ENCODE data around the gene DPP3.
"Not testable (repeated sequence)": the region's sequence is repeated elsewhere in the genome, so short reads cannot be mapped to it uniquely, and the experiment has no call there.

The DPP3 gene

GRCh38 chr11:66480117-66480938 lies at the start of gene DPP3:
DPP3 (plus strand) TSS chr11:66480434; CDS start chr11:66482201, 1,767 bp downstream.
- peak; percentile 89 to 94 for DNase-seq (ENCODE audit: low read depth in 2 of 2)

DNA sequence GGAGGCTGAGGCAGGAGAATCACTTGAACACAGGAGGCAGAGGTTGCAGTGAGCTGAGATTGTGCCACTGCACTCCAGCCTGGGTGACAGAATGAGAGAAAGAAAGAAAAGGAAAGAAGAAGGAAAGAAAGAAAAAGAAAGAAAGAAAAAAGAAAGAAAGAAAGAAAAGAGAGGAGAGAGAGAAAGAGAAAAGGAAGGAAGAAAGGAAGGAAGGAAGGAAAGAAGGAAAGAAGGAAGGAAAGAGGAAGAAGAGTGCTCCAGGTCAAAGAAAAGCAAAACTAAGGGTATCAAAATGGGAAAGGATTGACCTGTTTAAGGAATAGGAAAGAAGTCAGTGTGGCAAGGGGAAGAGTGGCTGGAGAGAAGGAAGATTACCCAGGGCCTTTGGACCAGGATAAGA lies 48.9 kb upstream of the DPP3 start:
- not testable (repeated sequence) for DNase-seq (ENCODE audit: low read depth in 2 of 2)

DNA sequence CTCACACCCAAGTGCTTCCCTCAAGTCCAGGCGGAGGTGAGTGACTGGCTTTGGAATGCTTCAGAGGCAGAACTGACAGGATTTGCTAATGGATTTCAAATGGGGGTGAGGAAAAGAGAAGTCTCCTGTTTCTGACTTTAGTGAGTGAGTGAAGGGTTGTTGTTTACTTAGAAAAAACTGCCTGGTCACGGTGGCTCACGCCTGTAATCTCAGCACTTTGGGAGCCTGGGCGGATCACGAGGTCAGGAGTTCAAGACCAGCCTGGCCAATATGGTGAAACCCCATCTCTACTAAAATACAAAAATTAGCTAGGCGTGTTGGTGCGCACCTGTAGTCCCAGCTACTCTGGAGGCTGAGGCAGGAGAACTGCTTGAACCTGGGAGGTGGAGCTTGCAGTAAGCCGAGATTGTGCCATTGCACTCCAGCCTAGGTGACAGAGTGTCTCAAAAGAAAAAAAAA lies 48.3 kb upstream of the DPP3 start:
- DNase-seq (ENCODE audit: low read depth in 2 of 2), result not testable (repeated sequence)

DNA sequence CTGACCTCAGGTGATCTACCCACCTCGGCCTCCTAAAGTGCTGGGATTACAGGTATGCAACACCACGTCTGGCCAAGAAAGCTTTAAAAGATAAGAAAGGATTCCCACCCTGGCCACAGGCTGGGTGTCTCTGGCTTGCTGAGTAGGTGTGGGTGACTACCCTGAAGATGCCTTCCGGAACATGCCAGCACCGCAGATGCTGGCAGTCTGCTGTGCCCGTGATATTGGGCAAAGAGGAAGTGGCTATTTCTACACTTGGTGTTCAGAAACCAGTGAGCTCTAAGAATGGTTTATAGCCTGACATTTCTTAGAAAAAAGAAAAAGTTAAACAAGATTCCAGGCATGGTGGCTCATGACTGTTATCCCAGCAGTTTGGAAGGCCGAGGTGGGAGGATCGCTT lies 47.6 kb upstream of the DPP3 start:
- DNase-seq (ENCODE audit: low read depth in 2 of 2), result no peak

DNA sequence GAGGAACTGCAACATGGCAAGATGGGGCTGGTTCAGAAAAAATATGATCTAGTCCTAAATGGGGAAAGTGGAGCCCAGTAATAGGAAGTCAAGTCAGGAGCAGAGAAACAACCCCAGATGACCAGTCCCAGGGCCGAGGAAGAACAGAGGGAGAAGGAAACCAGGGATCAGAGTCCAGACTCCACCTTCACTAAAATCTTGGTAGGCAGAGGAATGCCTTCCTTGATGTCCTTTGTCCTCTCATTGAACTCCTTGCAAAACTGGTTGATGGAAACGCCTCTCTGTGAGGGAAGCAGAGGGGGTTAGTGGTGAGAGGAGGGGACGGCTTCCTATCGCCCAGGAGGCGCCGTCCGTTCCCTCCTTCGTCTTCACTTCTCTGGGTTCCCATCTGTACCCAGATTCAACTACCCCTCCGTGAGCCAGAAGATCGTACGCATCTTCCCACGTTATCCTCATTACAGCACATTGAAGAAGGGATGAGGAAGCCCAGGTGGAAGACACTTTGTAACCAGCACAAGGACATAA lies 42.2 kb upstream of the DPP3 start:
- no peak for DNase-seq (ENCODE audit: low read depth in 2 of 2)

DNA sequence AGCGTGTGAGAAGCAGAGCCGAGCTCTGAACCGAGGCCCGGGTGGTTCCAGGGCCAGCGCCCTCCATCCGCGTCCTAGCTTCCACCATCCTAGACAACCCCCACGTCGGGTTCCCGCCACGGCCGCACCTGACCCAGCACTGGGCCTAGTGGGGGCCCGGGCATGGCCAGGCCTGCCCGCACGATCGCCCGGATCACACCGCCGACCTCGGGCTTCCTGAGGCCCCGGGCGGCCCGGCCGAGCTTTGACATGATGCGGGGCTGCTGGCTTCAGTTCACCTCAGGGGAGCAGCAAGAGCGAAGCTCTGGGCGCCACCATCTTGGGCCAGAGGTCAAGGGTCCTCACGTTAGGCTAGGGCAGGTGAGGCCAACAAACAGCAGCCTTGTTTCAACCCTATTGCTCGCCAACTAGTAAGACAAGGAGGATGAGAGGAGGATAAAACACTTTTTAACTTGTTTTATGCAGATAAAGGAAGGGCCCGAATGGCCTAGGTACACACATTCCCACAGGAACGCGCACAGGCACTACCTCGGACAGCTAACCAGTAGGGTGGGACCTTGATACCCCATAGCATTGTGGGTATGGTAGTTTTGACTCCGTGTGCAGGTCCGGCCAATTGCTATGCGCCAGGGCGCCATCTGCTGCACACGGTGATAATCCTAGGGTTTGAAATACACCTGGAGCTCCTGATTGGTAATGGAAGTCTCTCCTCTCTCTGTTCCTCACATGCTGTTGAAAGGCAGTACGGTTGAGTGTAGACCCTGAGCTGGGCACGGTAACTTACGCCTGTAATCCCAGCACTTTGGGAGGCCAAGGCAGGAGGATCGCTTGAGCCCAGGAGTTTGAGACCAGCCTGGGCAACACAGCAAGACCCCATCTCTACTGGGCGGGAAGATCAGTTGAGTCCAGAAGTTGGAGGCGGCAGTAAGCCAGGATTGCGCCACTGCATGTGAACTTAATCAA lies 41.4 kb upstream of the DPP3 start, which contains the start of gene MRPL11:
TSS of gene MRPL11 (minus strand) at position 345 of the 963 bp plus-strand sequence. CDS start at position 251, 94 bp downstream.
- peak; percentile 79 to 82 for DNase-seq (ENCODE audit: low read depth in 2 of 2)

GRCh38 chr11:66440101-66440939 lies 39.9 kb upstream of the DPP3 start:
- not testable (repeated sequence) for DNase-seq (ENCODE audit: low read depth in 2 of 2)

- not testable (repeated sequence) for DNase-seq (ENCODE audit: low read depth in 2 of 2)
Observed at GRCh38 chr11:66440940-66441282, 39.3 kb upstream of the DPP3 start.

DNA sequence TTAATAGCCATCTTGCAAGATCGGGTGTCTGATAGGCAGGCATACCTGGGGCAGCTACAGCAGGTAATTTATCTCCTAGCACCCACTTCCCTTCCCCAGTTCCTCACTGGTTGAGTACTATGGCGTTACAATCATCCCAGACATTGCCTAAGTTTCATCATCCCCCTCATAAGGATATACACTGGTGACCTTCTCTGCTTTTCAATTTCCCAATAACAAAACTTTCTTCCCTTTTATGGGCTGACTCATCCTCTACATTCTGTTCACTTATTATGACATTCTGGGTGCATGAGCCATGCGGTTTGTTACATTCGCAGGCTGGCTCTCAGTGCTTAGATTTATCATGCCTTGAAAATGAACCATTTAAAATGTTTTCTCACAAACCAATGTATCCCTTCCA lies 36.6 kb upstream of the DPP3 start:
- no peak for DNase-seq (ENCODE audit: low read depth in 2 of 2)

GRCh38 chr11:66447012-66447411 lies 33.2 kb upstream of the DPP3 start:
- DNase-seq (ENCODE audit: low read depth in 2 of 2), result no peak

DNA sequence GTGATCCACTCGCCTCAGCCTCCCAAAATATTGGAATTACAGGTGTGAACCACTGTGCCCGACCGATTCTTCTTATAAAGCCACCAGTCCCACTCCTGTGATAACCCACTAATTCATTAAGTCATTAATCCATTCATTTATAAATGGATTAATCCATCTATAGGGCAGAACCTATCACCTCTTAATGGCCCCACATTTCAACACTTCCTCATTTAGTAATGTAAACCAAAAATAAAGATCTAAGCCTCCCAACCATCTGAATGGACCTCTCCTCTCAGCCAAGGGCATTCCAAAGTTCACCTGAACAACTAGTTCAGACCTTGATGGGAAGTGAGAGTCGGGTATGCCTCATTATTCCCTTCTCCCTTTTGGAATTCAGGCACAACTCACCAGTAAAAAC lies 31.7 kb upstream of the DPP3 start:
- DNase-seq (ENCODE audit: low read depth in 2 of 2), result no peak

DNA sequence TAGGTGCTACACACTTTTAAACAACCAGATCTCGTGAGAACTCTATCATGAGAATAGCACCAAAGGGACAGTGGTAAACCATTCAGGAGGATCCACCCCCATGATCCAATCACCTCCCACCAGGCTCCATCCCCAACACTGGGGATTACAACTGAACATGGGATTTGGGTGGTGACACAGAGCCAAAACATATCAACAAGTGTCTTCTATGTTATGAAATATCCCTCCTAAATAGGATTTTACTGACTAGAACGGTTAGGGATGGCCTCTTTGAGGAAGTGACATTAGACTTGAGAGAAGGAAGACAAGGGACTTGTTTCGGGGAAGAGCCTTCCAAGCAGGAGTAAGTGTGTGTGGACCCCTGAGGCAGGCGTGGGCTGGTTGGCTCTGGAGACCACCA lies 29.7 kb upstream of the DPP3 start:
- no peak for DNase-seq (ENCODE audit: low read depth in 2 of 2)

DNA sequence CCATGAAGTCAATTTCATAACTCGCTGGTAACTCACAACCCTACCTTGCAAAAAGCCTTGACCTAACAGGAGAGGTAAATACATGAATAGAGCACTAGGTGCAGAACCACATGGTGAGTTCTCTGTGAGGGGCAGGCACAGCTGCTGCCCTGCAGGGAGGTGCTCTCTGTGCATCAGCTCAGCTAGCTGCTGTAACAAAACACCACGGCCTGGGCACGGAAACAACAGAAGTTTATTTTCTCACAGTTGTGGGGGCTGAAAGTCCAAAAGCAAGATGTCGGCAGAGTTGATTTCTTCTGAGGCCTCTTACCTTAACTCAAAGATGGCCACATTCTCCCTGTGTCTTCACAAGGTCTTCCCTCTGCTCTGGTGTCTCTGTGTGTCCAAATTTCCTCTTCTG lies 28.6 kb upstream of the DPP3 start:
- DNase-seq (ENCODE audit: low read depth in 2 of 2), result no peak

GRCh38 chr11:66454247-66454646 lies 26.0 kb upstream of the DPP3 start:
- no peak for DNase-seq (ENCODE audit: low read depth in 2 of 2)

GRCh38 chr11:66454828-66455227 lies 25.4 kb upstream of the DPP3 start:
- DNase-seq (ENCODE audit: low read depth in 2 of 2), result no peak

DNA sequence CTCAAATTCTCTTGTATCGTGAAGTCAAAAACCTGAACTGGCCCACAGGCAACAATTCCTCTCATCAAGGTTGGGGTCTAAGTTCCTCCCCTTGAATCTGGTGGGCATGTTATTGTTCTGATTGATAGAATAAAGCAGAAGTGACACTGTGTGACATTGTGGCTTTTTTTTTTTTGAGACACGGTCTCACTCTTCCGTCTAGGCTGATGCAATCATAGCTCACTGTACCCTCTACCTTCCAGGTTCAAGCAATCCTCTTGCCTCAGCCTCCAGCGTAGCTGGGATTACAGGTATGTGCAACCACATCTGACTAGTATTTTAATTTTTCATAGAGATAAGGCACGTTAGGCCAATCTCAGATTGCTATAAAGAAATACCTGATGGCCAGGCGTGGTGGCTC lies 22.4 kb upstream of the DPP3 start:
- no peak for DNase-seq (ENCODE audit: low read depth in 2 of 2)

GRCh38 chr11:66459138-66459778 lies 21.0 kb upstream of the DPP3 start:
- DNase-seq (ENCODE audit: low read depth in 2 of 2), result no peak

DNA sequence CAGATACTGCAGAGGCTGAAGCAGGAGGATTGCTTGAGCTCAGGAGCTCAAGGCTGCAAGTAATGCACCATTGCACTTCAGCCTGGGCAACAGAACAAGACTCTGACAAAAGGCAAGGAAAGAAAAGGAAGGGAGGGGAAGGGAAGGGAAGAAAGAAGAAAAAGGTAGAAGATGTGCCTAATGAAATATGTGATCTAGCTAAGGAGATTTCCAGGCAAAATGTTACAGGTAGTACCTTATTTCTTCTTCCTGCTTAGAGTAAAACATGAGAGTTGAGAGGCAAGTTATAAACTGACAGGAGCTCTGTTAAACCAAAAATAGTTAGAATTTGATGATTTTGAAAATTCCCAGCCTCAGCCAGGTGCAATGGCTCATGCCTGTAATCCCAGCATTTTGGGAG lies 18.2 kb upstream of the DPP3 start:
- no peak for DNase-seq (ENCODE audit: low read depth in 2 of 2)

GRCh38 chr11:66462911-66463310 lies 17.3 kb upstream of the DPP3 start:
- no peak for DNase-seq (ENCODE audit: low read depth in 2 of 2)

DNA sequence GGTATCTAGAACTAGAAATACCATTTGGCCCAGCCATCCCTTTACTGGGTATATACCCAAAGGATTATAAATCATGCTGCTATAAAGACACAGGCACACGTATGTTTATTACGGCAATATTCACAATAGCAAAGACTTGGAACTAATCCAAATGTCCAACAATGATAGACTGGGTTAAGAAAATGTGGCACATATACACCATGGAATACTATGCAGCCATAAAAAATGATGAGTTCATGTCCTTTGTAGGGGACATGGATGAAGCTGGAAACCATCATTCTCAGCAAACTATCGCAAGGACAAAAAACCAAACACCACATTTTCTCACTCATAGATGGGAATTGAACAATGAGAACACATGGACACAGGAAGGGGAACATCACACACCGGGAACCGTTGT lies 16.1 kb upstream of the DPP3 start:
- DNase-seq (ENCODE audit: low read depth in 2 of 2), result not testable (repeated sequence)

DNA sequence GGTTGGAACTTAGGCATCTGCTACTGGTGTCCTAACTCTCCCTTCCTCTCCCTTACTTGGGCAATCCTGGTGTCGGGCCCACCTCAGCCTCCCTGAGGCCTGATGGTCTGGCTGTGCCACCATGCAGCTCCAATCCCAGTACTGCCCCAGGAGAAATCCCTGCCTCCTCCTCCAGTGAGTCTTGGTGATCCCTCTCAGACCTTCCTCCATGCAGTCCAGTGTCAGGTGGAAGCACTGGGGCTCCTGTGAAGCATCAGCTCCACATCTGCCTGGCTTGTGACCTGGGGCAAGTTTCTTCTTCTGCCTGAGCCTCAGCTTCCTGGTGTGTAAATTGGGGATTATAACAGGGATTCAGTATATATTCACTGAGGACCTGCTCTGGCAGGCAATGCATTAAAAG lies 15.3 kb upstream of the DPP3 start:
- DNase-seq (ENCODE audit: low read depth in 2 of 2), result no peak
